ENCODE measurements around the gene CNTNAP1. TPM values are rescaled to one million over a fixed set of nuclear protein-coding genes. Genes with fewer than 3 reads are reported as not detected.

CNTNAP1 gene
- total RNA-seq, 4 donors from 2014 or later: 0.15 to 0.88 (median 0.43) TPM

DNA sequence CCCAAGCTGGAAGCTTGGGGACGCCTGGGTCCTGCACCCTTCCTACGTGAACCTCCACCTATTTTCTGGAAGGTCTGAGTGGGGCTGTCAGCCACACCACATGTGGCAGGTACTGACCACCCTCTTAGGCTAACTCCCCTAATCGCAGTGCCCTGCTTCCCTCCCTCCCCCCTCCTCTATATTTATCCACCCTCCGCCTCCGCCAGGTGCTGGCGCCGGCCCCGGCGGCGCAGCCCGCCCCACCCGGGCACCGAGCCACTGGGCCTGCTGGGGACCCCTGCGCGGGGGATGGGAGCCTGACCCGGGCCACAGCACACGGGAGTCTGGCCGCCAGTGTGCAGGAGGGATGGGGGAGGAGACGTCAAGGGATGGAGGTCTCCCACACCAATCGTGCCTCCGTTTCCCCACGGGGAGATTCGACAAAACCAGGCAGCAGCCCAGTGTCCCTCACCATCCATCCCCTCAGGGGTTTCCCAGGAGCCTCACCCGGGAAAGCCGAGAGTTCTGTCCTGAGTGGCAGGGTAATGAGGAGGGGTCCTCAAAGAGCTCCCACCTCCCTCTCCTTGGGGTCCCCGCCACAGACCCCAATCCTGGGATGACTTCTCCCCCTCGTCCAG lies 6.9 kb upstream of the CNTNAP1 start:
- TF ChIP-seq CTCF (IDR thresholded peaks at IDR 0.05): no peak
- TF ChIP-seq POLR2A (IDR thresholded peaks at IDR 0.05): no peak
- peaks cover 0 to 25% (median 0%) of the 10 kb centered on the region in 4 donors for H3K27me3 ChIP-seq
- H3K4me3 ChIP-seq: peak overlapping the region; percentile 83 to 97 (median 94)
- H3K4me1 ChIP-seq: peaks cover 56 to 91% (median 74%) of the 10 kb centered on the region in 3 donors
- WGBS, 2 donors: 0% methylated on average over 2 to 7 of the region's 27 CpGs
- peaks cover 11 to 36% (median 17%) of the 10 kb centered on the region in 3 donors for H3K36me3 ChIP-seq
- intact Hi-C loops (cut with DNase I): no loop called here
- DNase-seq: no peak
- peak overlapping the region; percentile 98 to 99 (median 98) for H3K27ac ChIP-seq
- no peaks in the 10 kb centered on the region for H3K9me3 ChIP-seq

DNA sequence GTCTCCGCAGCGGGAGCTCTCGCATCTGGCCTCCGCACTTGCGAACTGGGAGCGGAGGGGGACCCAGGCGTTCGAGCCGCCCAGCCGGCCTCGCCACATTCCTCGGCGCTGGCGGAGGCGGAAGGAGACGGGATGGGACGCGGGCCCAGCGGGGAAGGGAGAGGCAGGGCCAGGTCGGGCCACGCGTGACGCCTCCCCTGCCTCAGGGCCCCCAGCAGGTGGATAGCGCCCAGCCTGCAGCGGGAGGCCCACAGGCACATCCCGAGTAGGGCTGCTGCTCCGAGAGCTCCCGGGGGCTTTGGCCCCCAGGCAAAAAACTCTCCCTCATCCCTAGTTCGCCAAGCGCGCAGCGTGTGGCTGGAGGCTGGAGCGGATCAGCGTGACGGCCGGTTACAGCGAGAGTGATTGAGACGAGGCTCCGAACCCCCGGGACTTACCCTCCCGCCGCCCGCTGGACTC lies 6.3 kb upstream of the CNTNAP1 start:
- Histone ChIP-seq H3K9me3 (no peaks in the 10 kb centered on the region), H3K27me3 (peaks cover 0 to 25% (median 0%) of the 10 kb centered on the region in 4 donors), H3K36me3 (peaks cover 6 to 30% (median 14%) of the 10 kb centered on the region in 3 donors), H3K4me1 (peaks cover 54 to 91% (median 71%) of the 10 kb centered on the region in 3 donors), H3K27ac (peak overlapping the region; percentile 98 to 99 (median 98)), H3K4me3 (peak overlapping the region; percentile 83 to 97 (median 94))
- TF ChIP-seq POLR2A (IDR thresholded peaks at IDR 0.05) (peak in 1 of 4 donors; percentile 47), CTCF (IDR thresholded peaks at IDR 0.05) (peak in 2 of 6 experiments; percentile 8 to 10)
- DNase-seq: no peak
- intact Hi-C loops (cut with DNase I): no loop called here
- 0% methylated on average over 7 of the region's 43 CpGs; no CpG with 5 or more reads in 1 of the 2 donors for WGBS, 2 donors

DNA sequence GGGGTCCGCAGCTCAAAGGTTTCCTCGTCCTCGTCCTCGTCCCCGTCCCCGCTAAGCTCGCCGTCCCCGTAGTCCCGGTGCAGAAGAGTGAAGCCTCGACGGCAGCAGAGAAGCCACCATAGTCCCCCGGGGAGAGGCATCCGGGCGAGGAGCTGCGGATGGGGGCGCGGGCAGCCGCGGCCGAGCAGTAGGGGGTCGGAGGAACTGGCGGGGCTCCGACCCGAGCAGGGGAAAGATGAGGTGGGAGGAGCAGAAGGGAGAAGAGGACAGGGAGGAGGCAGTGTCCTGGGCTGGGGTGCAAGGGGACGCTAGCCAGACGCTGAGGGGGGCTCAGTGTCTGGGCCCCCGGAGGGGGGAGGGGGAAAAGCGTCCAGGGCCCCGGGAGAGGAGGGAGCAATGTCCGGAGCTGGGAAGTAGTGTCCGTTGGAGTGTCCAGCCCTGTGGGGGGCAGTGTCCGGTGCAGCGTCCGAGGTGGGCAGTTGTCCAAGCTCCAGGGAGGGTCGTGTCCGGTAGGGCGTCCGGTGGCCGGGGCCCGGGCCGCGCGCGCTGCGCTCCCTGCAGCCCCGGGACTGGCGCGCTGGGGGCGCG lies 5.8 kb upstream of the CNTNAP1 start, which contains the start of gene PLEKHH3:
TSS of gene PLEKHH3 (minus strand) at position 571 of the 588 bp plus-strand sequence. CDS start at position 140, 431 bp downstream.
- peaks cover under 1 to 25% (median 14%) of the 10 kb centered on the region in 3 donors for H3K36me3 ChIP-seq
- 0% methylated on average over 4 to 15 of the region's 51 CpGs for WGBS, 2 donors
- H3K4me3 ChIP-seq: peak within 1 kb of the TSS; percentile 83 to 97 (median 94)
- H3K27me3 ChIP-seq: peaks cover 0 to 28% (median 0%) of the 10 kb centered on the region in 4 donors
- H3K27ac ChIP-seq: peak within 1 kb of the TSS; percentile 98 to 99 (median 98)
- no peaks in the 10 kb centered on the region for H3K9me3 ChIP-seq
- intact Hi-C loops (cut with DNase I): no loop called here
- no peak for DNase-seq
- peaks cover 53 to 91% (median 65%) of the 10 kb centered on the region in 3 donors for H3K4me1 ChIP-seq
- TF ChIP-seq CTCF (IDR thresholded peaks at IDR 0.05) (peak in 1 of 6 experiments; percentile 11), POLR2A (IDR thresholded peaks at IDR 0.05) (peak in 3 of 4 donors; percentile 59 to 92 (median 59))

DNA sequence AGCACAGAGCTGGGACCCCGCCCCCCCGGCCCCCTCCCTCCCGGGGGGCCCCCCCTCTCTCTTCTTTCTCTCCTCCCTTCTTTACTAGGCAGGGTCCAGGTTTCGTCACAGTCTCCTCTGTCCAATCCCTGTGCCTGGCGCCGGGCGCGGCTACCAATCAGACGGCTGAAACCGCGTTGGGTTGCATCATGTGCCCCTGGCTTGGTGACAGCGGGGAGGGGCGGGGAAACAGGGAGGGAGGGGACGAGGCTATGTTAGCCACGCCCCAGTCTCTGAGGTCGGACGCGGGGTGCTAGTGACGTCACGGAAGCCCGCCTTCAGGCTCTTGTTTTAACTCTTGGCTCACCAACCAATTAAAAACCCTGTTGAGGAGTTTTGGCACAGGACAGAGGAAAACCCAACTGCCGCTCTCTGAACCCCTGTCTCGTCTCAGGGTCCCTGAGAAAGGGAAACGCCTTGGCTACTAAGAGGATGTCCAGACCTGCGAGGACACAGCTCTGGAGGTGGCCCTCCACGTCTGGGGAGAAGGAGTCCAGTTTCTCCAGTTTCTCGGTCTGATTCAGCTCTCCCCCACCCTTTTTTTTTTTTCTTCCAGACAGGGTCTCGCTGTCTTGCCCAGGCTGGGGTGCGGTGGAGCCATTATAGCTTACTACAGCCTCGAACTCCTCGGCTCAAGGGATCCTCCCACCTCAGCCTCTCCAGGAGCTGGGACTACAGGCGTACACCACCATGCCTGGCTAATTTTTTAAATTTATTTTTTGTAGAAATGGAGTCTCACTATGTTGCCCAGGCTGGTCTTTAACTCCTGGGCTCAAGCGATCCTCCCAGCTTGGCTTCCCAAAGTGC lies 5.1 kb upstream of the CNTNAP1 start:
- Histone ChIP-seq H3K36me3 (peaks cover 0 to 18% (median 7%) of the 10 kb centered on the region in 3 donors), H3K27me3 (peaks cover 0 to 27% (median 0%) of the 10 kb centered on the region in 4 donors), H3K4me1 (peaks cover 55 to 91% (median 61%) of the 10 kb centered on the region in 3 donors), H3K9me3 (no peaks in the 10 kb centered on the region), H3K4me3 (peak overlapping the region; percentile 83 to 97 (median 94)), H3K27ac (peak overlapping the region; percentile 98 to 99 (median 98))
- TF ChIP-seq POLR2A (IDR thresholded peaks at IDR 0.05) (no peak), CTCF (IDR thresholded peaks at IDR 0.05) (no peak)
- WGBS, 2 donors: 2 to 4% methylated on average over 10 to 16 of the region's 33 CpGs
- peak; percentile 98 for DNase-seq
- intact Hi-C loops (cut with DNase I): no loop called here
